HFFc6 (cell line): ENCODE data around the gene ZNF445. TPM values are rescaled to one million over a fixed set of nuclear protein-coding genes. Genes with fewer than 3 reads are reported as not detected.
"Not testable (repeated sequence)": the region's sequence is repeated elsewhere in the genome, so short reads cannot be mapped to it uniquely, and the experiment has no call there.

Experiments used
- DNase-seq: peaks from one replicate; pipeline ENCODE4 v3.0.0-alpha.2; 2018
- H3K27ac Mint-ChIP-seq: 2 replicates; pipeline ENCODE4 v1.8.0; 2020; ENCODE audit warnings: mild to moderate bottlenecking, mixed read lengths
- H3K27me3 Mint-ChIP-seq: 2 replicates; pipeline ENCODE4 v1.8.0; 2021; ENCODE audit warnings: mild to moderate bottlenecking, moderate library complexity, mixed read lengths; ENCODE audit not compliant: insufficient read depth
- H3K36me3 Mint-ChIP-seq: 2 replicates; pipeline ENCODE4 v1.8.0; 2021; ENCODE audit warnings: low read depth, mixed read lengths
- H3K4me1 Mint-ChIP-seq: 2 replicates; pipeline ENCODE4 v1.8.0; 2020; ENCODE audit warnings: low read depth, mixed read lengths
- H3K4me3 Mint-ChIP-seq: 2 replicates; pipeline ENCODE4 v1.8.0; 2020; ENCODE audit warnings: mild to moderate bottlenecking, moderate library complexity, mixed read lengths
- H3K9me3 Mint-ChIP-seq: 2 replicates; pipeline ENCODE4 v1.8.0; 2020; ENCODE audit warnings: mild to moderate bottlenecking, mixed read lengths
- CTCF ChIP-seq: fragments of 200-600 bp; sonication (generic); IDR thresholded peaks from 2 replicates; pipeline ENCODE4 v1.5.0; 2021; ENCODE audit warnings: antibody characterized with exemption, mild to moderate bottlenecking
- total RNA-seq, 6 experiments: library from RNA; stranded (reverse); fragmentation: NEBNext Ultra II Directional; extraction: Animal tissue kit (Norgen Biotek cat#: 25700); gene quantifications; 2 replicates in 1 of 6; 3 replicates in 5 of 6; pipeline ENCODE4 v1.2.3, GENCODE V29; 2021

The ZNF445 gene
- total RNA-seq, 6 experiments from 2014 or later, result 11.5 to 13.0 (median 12.5) TPM

GRCh38 chr3:44419923-44420650, 57.4 kb downstream of the ZNF445 start:
- no peak for TF ChIP-seq CTCF
- no peaks in the 10 kb centered on the region for H3K9me3 Mint-ChIP-seq
- no peaks in the 10 kb centered on the region for H3K4me1 Mint-ChIP-seq
- no peak overlapping the region for H3K4me3 Mint-ChIP-seq
- DNase-seq, result no peak
- no peak overlapping the region for H3K27ac Mint-ChIP-seq
- H3K27me3 Mint-ChIP-seq, result peaks cover 18% of the 10 kb centered on the region
- H3K36me3 Mint-ChIP-seq, result no peaks in the 10 kb centered on the region

- DNase-seq, result no peak
- no peak for TF ChIP-seq CTCF
- no peaks in the 10 kb centered on the region for H3K9me3 Mint-ChIP-seq
- no peak overlapping the region for H3K27ac Mint-ChIP-seq
- no peaks in the 10 kb centered on the region for H3K4me1 Mint-ChIP-seq
- H3K27me3 Mint-ChIP-seq, result peaks cover 16% of the 10 kb centered on the region
- no peaks in the 10 kb centered on the region for H3K36me3 Mint-ChIP-seq
- no peak overlapping the region for H3K4me3 Mint-ChIP-seq
Observed at GRCh38 chr3:44419116-44419922, 58.2 kb downstream of the ZNF445 start.

GRCh38 chr3:44418549-44418948, 58.9 kb downstream of the ZNF445 start:
- peaks cover 13% of the 10 kb centered on the region for H3K27me3 Mint-ChIP-seq
- peak; percentile 69 for TF ChIP-seq CTCF
- no peak for DNase-seq
- H3K27ac Mint-ChIP-seq, result no peak overlapping the region
- H3K36me3 Mint-ChIP-seq, result no peaks in the 10 kb centered on the region
- no peak overlapping the region for H3K4me3 Mint-ChIP-seq
- H3K4me1 Mint-ChIP-seq, result no peaks in the 10 kb centered on the region
- no peaks in the 10 kb centered on the region for H3K9me3 Mint-ChIP-seq

GRCh38 chr3:44418118-44418517, 59.4 kb downstream of the ZNF445 start:
- H3K4me3 Mint-ChIP-seq, H3K36me3 Mint-ChIP-seq, H3K4me1 Mint-ChIP-seq, H3K9me3 Mint-ChIP-seq, DNase-seq, H3K27ac Mint-ChIP-seq: not testable (repeated sequence)
- peaks cover 13% of the 10 kb centered on the region for H3K27me3 Mint-ChIP-seq

- Mint-ChIP-seq H3K4me1 (no peaks in the 10 kb centered on the region), H3K27ac (no peak overlapping the region), H3K9me3 (no peaks in the 10 kb centered on the region), H3K4me3 (no peak overlapping the region), H3K27me3 (peaks cover 10% of the 10 kb centered on the region), H3K36me3 (no peaks in the 10 kb centered on the region)
- DNase-seq, result no peak
- TF ChIP-seq CTCF, result no peak
Observed at GRCh38 chr3:44416031-44417030, 61.1 kb downstream of the ZNF445 start.
